HG02852 (cell line): ENCODE measurements around the gene TMED9.
A peak's percentile ranks its signal among the peaks of the same experiment; 100 is the strongest.

Experiments
- ATAC-seq: cut with Tn5 transposase; IDR thresholded peaks from one replicate; pipeline ENCODE4 v1.9.1; 2021; ENCODE audit warnings: mild to moderate bottlenecking, moderate library complexity; ENCODE audit not compliant: unreplicated experiment

The TMED9 gene

DNA sequence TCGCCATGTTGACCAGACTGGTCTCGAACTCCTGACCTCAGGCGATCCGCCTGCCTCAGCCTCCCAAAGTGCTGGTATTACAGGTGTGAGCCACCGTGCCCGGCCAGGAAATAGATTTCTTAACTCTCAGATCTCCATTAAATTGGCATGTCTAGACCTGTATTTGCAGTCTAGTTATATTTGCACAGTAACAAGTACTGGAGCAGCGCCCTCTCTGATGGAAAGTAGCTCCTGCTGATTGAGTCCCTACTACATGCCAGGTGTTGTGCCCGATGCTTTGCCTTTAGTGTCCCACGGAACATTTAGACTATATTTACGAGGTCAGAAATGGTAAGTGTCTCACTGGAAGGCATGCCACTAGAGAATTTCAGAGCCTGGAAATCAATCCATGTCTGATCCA lies 15.8 kb upstream of the TMED9 start:
- ATAC-seq = no peak

DNA sequence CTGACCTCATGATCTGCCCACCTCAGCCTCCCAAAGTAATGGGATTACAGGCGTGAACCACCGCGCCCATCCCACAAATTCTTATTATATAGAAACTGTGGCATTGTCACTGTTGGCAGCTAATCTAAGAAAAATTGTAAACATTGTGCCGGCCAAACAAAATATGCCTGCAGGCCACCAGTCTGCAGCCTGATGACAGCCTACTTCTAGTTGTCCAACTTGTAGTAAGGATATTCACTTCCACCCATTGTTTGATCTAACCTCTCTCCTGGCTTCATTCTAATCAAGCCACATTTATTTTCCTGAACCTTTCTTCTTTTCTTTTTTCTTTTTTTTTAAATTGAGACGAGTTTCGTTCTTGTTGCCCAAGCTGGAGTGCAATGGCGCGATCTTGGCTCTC lies 13.7 kb upstream of the TMED9 start:
- no peak for ATAC-seq

DNA sequence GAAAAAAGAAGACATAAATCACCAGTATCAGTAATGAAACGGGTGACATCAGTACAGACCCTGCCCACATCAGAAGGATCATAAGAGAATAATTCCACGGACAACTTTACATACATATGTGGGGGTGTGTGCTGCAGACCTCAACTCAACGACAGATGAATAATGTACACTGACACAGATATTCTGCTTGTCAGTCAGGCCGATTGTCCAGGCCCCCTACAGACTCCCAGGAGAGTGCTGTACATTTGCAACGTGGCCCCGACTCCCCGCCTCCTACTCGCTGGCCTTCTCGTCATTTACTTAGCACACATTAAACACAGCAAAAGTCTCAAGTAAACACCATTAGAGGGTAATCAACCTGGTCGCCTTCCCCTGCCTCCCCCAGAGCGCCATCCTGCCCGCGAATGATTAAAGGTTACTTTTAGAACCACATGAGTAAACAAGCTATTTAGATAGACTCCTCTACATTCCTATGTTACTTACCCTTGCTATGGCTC lies 3.5 kb upstream of the TMED9 start:
- ATAC-seq = no peak

DNA sequence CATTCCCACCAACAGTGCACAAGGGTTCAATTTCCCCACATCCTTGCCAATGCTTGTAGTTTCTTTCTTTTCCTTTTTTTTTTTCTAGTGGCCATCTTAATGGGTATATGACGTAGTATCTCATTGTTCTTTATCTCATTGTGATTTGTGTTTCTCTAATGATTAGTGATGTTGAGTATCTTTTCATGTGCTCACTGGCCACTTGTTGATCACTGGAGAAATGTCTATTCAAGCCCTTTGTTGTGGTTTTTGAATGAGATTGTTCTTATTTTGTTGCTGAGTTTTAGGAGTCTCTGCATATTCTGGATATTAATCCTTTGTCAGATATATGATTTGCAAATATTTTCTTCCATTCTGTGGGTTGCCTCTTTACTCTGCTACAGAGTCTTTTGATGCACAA lies 1.6 kb upstream of the TMED9 start:
- no peak for ATAC-seq

DNA sequence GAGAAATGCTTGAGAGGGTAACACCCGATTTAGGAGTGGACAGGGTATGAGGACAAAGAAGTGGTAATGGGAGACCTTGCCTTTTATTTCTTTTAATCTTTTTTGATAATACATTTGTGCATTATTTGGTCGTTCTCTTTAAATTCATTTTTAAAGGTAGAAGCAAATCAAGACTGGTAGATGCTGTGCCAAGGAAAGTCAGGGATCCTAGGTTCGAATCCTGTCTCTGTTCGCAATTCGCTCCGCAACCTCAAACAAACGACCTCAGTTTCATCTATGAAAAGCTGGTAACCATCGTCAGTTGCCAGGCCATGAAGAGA lies 353 bp upstream of the TMED9 start:
- no peak for ATAC-seq

DNA sequence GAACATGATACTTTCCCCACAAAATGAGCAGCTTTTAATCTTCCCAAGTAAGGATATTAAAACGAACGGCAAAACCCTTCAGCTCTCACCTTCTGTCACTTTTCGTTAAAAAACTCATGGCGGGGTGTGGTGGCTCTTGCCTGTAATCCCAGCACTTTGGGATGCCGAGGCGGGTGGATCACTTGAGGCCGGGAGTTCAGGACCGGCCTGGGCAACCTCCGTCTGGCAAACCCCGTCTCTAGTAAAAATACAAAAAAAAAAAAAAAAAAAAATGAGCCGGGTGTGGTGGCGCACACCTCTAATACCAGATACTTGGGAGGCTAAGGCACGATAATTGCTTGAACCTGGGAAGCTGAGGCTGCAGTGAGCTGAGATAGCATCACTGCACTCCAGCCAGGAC lies 902 bp downstream of the TMED9 start:
- ATAC-seq = no peak

DNA sequence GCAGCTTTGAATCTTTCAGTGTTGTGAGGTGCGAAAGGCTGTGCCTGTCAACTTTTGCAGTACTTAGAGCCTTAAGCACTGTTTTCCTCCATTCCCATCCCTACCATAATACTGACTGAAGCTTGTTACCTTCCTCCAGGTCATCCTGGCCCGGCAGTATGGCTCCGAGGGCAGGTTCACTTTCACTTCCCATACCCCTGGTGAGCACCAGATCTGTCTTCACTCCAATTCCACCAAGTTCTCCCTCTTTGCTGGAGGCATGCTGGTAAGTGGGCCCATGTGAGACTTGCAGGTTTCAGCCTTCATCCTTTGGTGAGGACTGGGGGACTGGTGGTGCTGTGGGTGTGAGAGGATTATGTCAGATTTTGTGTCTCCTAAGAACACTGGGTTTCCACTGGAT lies 1.5 kb downstream of the TMED9 start:
- ATAC-seq = no peak

DNA sequence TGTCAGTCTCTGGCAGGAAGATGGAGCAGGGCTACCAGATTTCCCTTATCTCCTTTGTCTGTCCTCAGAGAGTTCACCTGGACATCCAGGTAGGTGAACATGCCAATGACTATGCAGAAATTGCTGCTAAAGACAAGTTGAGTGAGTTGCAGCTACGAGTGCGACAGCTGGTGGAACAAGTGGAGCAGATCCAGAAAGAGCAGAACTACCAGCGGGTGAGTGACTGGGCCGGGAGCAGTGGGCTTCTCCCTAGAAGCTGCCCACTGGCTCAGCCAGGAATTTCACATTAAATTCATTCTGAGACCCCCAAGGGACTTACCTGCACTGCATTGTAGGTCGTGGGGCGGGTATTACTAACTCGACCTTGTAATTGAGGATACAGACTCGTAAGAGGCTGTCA lies 2.1 kb downstream of the TMED9 start:
- no peak for ATAC-seq

DNA sequence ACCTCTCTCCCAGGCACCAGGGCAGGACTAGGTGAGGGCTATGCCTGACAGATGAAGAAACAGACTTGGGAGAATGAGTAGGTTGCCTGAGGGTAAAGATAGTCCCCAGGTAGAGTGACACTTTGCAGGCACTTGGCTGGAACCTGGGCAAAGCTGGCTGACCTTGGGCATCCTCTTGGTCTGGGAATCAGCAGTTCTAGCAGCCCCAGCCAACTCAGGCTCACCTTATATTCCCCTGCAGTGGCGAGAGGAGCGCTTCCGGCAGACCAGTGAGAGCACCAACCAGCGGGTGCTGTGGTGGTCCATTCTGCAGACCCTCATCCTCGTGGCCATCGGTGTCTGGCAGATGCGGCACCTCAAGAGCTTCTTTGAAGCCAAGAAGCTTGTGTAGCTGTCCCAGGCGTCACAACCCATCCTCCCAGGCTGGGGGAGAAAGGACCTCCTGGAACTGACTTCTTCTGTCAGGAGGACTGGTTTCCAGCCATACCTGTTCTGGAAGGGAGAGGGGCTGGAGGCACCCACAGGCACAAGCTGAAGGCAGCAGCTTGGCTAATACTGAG lies 3.1 kb downstream of the TMED9 start:
- ATAC-seq = no peak

DNA sequence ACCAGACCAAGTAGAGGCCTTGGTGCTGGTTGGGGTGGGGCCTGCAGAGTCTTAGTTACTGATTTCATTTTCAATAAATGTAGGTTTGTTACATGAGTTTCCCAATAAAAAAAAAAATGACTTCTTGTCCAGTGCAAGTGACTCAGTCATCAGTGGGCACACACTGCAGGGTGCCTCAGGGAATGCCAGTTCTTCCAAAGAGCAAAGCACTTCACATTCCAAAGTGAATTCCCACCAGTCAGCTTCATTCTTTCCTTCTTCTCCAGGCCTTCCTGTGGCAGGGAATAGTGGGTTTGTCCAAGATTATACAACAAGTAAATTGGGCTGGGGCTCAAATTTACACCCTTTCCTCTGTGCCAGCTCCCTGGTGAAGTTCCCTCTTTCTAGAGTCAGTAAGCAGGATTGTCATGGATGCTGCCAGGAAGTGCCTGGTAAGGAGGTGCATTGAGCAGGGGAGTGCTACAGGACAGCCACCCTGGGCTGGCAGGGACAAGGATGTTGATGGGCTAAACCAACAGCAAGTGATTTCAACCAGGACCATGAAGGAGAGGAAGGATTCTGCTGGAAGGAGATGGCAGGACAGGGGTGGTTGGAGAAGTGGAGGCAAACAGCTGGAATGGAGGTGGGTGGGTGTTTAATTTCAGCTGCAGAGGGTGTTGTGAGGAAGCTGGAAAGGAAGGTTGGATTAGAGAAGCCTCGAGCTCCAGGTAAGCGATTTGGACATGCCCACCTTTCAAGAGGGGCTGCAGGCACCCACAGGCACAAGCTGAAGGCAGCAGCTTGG lies 4.2 kb downstream of the TMED9 start:
- no peak for ATAC-seq

DNA sequence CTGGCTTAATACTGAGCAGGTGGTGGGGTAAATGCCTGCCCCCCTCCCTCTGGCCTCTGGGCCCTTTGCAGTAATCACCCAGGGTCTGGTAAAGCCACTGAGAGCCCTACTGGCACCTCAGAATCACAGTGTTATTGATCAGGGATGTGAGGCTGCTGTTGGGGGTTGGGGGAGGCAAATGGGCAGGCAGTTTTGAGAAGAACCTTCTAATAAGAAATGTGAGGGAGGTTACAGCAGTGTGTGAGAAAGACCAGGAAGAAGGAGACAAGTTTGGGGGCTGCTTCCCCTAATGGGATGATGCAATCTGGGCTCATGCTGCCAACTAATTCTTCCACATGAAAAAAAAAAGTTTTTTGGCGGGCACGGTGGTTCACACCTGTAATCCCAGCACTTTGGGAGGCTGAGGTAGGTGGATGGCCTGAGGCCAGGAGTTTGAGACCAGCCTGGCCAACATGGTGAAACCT lies 4.8 kb downstream of the TMED9 start:
- ATAC-seq = no peak

DNA sequence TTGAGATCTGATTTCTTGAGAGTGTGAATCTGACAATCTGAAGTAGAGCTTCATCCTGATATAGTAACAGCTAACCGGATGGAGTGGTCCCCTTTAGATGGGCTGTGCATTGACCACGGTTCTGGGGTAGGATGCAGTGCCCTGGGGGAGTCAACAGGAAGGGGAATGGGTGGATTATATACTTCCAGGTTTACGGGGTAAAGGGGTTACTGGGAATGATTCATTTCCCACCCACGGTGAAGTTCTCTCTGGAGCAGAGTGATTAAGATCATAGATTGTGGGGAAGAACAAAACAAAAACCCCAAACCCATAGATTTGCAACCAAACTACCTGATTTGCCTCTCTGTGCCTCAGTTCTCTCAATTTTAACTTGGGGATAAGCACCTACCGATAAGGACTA lies 6.5 kb downstream of the TMED9 start:
- ATAC-seq = no peak

DNA sequence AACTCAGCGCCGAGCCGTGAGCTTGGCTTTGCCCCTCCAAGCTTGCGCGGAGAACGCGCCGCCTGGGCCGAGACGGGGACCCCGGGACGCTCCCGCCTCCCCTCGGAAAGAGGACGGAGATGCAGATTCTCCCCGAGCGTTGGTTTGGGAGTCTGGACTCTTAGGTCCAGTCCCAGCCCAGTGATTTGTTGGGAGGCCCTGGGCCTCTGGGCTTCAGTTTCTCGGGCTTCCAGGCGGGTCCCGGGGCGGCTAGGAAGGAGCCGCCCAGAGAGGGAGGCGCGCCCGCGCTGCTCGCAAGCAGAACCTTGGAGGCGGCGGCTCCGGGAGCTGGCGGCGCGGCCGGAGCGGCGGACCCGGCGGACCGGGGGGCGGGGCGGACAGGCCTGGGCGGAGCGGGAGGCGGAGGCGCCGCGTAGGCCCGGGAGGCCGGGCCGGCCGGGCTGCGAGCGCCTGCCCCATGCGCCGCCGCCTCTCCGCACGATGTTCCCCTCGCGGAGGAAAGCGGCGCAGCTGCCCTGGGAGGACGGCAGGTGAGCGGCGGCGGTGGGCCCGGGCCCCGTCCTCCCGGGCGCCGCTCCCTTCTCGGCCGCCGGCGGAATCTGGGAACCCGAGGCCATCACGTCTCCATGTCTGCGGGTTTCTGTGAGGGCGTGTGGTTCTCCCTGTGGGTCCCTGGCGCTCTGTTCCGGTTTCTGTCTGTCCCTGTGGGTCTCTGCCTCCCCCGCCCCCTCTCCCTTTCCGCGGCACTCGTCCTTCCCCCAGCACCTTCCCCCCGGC lies 7.9 kb downstream of the TMED9 start, which contains the start of gene B4GALT7:
Gene B4GALT7, plus strand, starts transcription at position 402 of the 777 bp plus-strand sequence. Its CDS starts 79 bp downstream, at position 481.
- ATAC-seq = peak; percentile 82

DNA sequence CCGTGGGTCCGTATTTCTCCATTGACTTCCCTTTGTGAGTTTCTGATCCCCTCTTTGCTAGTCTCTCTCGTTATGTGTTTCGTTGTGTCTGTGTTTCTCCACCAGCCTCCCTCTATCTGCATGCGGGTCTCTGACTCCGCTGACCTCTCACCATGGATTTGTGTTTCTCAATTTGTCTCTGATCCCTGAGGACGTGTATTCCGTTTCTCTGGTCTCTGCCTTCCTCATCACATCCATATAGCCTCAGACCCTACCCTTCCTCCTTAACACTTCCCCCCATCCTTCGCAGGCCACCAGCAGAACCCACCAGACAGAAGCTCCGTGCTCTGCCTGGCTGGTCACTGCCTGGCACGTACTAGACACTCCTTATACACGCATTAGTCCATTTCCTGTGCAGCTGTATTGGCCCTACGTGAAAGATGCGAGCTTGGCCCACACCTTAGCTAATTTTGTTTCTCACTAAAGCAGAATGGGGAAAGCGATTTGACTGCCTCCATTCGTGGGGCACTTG lies 8.6 kb downstream of the TMED9 start:
- ATAC-seq = no peak

DNA sequence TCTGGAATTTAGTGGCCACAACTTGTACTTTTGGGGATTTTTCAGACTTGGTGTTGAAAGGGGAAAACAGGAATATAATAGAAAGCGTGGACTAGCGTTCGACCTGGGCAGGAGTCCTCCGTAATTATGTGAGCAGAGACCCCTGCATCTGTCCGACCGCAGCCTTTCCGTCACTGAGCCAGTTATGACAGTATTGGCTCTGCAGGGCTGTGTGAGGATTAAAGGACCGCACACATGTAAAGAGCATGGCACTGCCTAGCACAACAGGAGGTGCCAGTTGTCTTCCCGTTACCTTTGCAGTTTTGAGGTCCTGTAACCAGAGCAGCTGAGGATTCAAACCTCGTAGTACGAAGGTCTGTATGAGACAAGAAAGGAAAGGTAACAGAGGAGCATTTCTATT lies 9.1 kb downstream of the TMED9 start:
- no peak for ATAC-seq

DNA sequence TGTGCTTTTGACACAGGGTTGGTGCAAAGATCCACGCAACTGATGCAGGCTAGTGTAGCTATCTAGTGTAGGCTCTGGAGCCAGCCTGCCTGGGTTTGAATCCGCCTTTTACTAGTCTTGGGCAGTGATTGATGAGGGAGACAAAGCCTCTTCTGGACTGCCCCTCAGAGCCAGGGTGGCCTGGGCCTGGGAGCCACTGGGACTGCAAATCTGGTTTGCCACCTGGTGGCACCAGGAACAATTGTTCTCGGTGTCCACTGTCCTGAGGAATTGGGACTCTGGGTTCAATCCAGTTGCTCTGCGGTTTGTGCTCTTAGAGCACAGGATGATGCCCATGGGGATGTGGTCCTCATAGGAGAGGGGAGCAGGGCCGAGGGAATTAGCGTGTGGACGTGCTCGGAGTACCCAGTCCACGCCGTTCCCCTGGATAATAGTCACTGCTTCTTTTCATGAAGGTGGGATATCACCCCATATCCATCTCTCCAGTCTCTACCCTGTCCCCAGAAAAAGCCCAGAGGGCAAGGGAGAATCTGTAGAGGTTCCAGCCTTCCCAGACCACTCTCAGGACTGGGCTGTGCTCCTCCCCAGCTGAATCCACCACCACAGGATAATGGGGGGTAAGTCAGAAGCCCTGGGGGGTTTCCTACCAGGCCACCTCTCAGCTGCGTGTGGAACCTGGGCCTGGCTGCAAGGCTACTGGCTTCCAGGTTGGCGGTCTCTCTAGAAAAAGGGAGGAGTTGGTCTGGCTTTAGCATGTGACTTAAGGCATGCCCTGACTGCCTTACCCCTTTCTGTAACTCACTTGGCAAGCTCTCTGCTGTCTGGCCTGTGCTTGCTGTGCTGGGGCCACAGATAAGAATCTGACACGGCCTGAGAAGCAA lies 9.8 kb downstream of the TMED9 start:
- ATAC-seq = no peak

DNA sequence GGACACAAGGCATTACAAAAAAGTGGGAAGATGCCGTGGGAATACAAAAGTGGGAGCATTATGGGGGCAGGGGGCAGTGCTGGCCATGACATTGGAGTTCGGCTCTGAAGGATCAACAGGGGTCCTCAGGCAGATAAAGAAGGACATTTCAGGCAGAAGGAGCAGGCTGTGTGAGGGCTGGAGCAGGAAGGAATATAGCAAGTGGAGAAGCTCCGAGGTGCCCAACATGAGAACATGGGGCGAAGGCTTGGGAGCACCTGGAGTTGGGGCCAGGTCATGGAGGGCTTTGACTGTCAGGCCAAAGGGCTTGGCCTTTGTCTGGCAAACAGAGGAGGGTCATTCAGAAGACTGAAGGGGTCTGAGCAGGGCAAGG lies 10.4 kb downstream of the TMED9 start:
- ATAC-seq = no peak

DNA sequence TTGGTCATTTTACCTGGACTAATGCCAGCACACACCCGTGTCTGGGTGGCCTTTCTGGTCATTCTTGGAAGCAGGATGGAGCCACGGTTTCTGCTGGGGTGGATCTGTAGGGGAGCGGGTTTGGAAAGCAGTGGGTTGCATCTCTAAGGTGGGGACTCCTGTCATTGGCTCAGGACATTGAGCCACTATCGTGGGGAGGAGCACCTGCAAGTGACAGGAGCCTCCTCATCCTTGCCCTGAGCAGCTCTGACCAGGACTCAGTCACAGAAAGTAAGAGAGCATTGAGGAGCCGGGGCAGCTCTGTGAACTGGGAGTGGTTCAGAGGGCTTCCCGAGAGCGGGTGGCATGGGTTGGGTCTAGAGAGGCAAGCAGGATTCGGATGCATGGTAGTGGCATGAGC lies 11.6 kb downstream of the TMED9 start:
- no peak for ATAC-seq

DNA sequence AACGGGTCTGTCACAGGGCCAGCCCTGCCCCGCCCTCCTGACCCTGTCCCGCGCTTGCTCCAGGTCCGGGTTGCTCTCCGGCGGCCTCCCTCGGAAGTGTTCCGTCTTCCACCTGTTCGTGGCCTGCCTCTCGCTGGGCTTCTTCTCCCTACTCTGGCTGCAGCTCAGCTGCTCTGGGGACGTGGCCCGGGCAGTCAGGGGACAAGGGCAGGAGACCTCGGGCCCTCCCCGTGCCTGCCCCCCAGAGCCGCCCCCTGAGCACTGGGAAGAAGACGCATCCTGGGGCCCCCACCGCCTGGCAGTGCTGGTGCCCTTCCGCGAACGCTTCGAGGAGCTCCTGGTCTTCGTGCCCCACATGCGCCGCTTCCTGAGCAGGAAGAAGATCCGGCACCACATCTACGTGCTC lies 12.1 kb downstream of the TMED9 start:
- no peak for ATAC-seq

DNA sequence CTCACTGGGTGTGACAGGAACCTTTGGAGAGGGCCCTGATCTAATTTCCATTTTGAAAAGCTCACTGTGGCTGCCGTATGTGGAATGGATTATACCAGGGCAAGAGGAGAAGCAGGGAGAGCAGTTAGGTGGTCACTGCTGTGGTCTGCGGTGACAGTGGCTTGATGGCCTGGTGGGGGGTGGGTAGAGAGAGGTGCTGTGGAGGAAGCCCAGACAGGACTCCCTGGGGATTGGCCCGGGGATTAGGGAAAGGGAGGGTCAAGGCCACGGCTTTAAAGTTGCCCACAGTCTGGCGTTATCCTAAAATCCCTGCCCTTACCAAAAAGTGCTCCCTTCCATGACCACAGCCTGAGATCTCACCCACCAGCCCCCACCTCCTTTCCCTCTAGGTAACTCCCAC lies 12.7 kb downstream of the TMED9 start:
- no peak for ATAC-seq

DNA sequence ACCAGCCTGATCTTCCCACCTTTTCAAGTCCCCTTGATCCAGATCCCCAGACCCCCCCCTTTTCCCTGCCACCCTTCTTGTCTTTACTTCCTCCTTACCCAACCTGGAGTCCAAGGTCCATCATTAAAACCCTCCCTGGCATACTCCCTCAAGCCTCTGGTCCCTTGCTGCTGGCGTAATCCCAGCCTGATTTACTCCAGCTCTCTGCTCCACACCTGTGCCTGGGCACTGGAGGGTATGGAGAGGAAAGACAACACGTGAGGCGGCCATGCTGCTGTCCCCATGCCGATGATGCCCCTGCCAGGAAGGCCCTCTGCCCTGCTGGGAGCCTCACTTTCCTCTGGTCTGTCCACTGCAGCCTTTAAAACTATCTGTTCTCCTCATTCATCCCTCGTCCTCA lies 13.1 kb downstream of the TMED9 start:
- no peak for ATAC-seq
